NCI-H1417 (cell line): ENCODE results near the gene PODN.

Experiments used
- DNase-seq, 3 experiments: peaks; one replicate each; lab custom pipeline; 2025; lab: John Stamatoyannopoulos, UW

PODN gene

GRCh38 chr1:53051676-53052075 lies 10.3 kb upstream of the PODN start:
- no peak for DNase-seq

GRCh38 chr1:53057127-53057526 lies 4.9 kb upstream of the PODN start:
- DNase-seq = peak in 1 of 3 experiments; percentile 30

- no peak for DNase-seq
Observed at GRCh38 chr1:53060579-53060978, 1.4 kb upstream of the PODN start.

- no peak for DNase-seq
Observed at GRCh38 chr1:53061123-53061858, 722 bp upstream of the PODN start.

GRCh38 chr1:53062708-53063591 lies 937 bp downstream of the PODN start:
- DNase-seq = no peak

- no peak for DNase-seq
Observed at GRCh38 chr1:53063744-53064515, 1.9 kb downstream of the PODN start.

GRCh38 chr1:53065391-53065790 lies 3.4 kb downstream of the PODN start:
- no peak for DNase-seq

GRCh38 chr1:53066488-53066887 lies 4.5 kb downstream of the PODN start:
- DNase-seq = no peak

- no peak for DNase-seq
Observed at GRCh38 chr1:53066891-53067738, 5.1 kb downstream of the PODN start.

GRCh38 chr1:53067886-53068285 lies 5.9 kb downstream of the PODN start:
- no peak for DNase-seq

GRCh38 chr1:53068314-53069099 lies 6.5 kb downstream of the PODN start:
- no peak for DNase-seq

- DNase-seq = no peak
Observed at GRCh38 chr1:53069265-53069662, 7.3 kb downstream of the PODN start.

- no peak for DNase-seq
Observed at GRCh38 chr1:53069663-53070327, 7.8 kb downstream of the PODN start.

GRCh38 chr1:53070621-53071020 lies 8.6 kb downstream of the PODN start:
- no peak for DNase-seq

GRCh38 chr1:53071167-53071865 lies 9.3 kb downstream of the PODN start:
- no peak for DNase-seq

GRCh38 chr1:53071915-53072314 lies 9.9 kb downstream of the PODN start:
- DNase-seq = no peak

GRCh38 chr1:53073287-53073686 lies 11.3 kb downstream of the PODN start:
- DNase-seq = no peak

GRCh38 chr1:53073868-53074311 lies 11.9 kb downstream of the PODN start:
- DNase-seq = no peak
